AG10803 (cell line): ENCODE results near the gene TASP1.
"Not testable (repeated sequence)": the region's sequence is repeated elsewhere in the genome, so short reads cannot be mapped to it uniquely, and the experiment has no call there.

Experiments
- DNase-seq: peaks from one replicate; pipeline ENCODE4 v3.0.0; 2010; ENCODE audit warnings: low read depth
- H3K4me3 ChIP-seq: 2 replicates; pipeline ENCODE4 v1.5.1; 2011; ENCODE audit warnings: mild to moderate bottlenecking, low read length, control low read depth
- CTCF ChIP-seq: conservative IDR thresholded peaks from 2 replicates; pipeline ENCODE4 v1.5.1; 2011; ENCODE audit warnings: mild to moderate bottlenecking, low read length, control low read depth, inconsistent platforms

Gene TASP1

GRCh38 chr20:13392391-13392790, 246.3 kb downstream of the TASP1 start:
- no peak overlapping the region for H3K4me3 ChIP-seq
- TF ChIP-seq CTCF: no peak
- no peak for DNase-seq

- no peak for DNase-seq
- H3K4me3 ChIP-seq: no peak overlapping the region
- TF ChIP-seq CTCF: no peak
Observed at GRCh38 chr20:13389115-13389514, 249.6 kb downstream of the TASP1 start.

- no peak overlapping the region for H3K4me3 ChIP-seq
- no peak for TF ChIP-seq CTCF
- DNase-seq: no peak
Observed at GRCh38 chr20:13384132-13384531, 254.6 kb downstream of the TASP1 start.

- no peak overlapping the region for H3K4me3 ChIP-seq
- TF ChIP-seq CTCF: no peak
- DNase-seq: no peak
Observed at GRCh38 chr20:13382786-13383185, 255.9 kb downstream of the TASP1 start.

GRCh38 chr20:13380497-13381229, 258.1 kb downstream of the TASP1 start:
- not testable (repeated sequence) for H3K4me3 ChIP-seq, DNase-seq

GRCh38 chr20:13373400-13373799, 265.3 kb downstream of the TASP1 start:
- TF ChIP-seq CTCF: no peak
- no peak overlapping the region for H3K4me3 ChIP-seq
- DNase-seq: no peak

- H3K4me3 ChIP-seq: no peak overlapping the region
- DNase-seq: no peak
- TF ChIP-seq CTCF: no peak
Observed at GRCh38 chr20:13364278-13365170, 274.2 kb downstream of the TASP1 start.
